HL-60/S4 treated with retinoic acid at 250 ng/mL for 4 days and 3 days (cell line): ENCODE data around the gene CHD3.

Source experiments
- in situ Hi-C: fragments of 300-500 bp; cut with MboI; formaldehyde crosslinking; loops from 2 replicates; pipeline ENCODE4 v1.7.0; 2022; ENCODE audit warnings: low sequenced_read_pairs

CHD3 gene

DNA sequence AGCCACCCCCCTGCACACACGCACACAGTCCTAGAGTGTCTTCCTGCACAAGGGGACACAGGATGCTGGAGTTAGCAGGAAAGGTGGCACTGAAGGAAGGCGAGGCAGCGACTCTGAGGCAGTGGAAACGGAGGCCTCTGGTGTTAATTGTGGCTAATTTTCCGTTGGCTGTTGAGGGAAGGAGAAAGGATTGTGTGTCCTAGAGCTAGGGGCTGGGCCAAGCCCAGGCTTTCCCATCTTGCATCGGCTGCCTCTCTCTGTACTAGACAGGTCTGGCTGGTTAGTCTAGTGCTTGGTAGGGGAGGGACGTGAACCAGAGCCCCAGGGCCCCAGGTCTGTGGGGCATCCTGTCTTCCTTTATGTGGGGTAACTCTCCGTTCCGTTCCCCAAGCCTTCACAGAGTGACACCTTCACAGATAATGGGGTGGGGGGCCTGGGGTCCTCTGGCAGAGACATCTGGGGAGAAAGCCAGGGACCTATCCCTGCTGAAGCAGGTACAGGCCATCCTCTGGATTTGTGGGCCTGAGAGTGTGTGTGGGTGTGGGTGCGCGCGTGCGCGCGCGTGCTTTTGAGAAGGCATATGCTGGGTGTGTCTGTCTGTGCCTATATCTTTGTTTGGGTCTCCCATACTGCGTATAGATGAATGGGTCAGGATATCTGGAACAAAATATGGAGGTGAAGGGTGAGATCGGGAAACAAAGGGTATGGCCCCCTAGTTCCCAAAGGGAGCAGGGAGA lies at the start of gene CHD3:
Gene CHD3, plus strand, starts transcription at position 606 of the 737 bp plus-strand sequence. CDS start 212 bp downstream, outside the sequence.
- in situ Hi-C loops = no loop called here

DNA sequence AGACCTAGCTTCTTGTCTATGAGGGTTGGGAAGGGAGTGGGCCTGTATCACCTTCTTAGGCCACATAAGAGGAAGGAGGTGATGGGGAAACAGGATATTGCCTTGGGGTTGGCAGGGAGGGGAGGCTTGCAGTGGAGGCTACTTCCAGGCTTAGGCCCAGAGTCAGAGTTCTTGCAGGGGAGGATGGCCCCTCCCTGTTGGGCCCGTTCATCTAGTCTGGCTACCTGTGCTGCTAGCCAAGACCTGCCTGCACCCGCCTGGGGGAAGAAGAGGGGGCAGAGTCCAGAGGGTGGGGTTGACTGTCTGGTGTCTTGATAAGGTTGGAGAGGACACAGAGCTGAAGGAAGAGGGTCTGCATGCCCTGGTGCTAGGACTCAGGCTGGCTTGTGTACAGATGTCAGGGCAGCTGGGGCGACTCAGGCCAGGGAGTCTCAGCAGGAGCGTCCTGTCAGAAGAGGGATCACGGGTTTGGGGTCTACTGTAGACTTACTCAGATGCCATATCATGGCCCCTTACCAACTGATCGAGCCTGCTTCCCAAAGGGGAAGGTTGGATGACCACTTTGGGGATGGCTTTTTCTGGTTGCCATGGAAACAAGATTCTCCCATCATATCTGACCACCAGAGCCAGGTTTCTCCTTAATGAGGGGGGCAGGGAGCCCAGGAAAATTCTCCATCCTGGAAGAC lies 49.3 kb upstream of the CHD3 start:
- in situ Hi-C loops = no loop called here

DNA sequence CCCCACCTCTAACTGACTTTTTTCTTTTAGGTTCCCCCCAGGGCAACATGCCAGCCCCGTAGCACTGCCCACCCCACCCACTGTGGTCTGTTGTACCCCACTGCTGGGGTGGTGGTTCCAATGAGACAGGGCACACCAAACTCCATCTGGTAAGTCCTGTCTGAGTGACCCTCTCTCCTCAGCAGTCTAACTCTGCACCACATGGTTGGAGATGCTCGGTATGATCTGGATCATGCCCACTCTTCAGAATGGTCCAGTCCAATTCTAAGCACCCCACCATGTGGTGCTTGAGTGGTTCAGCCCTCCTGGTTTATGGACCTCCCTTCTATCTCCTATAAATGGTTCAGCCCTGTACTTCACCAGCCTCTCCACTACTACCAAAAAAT lies 48.7 kb upstream of the CHD3 start:
- in situ Hi-C loops = no loop called here

DNA sequence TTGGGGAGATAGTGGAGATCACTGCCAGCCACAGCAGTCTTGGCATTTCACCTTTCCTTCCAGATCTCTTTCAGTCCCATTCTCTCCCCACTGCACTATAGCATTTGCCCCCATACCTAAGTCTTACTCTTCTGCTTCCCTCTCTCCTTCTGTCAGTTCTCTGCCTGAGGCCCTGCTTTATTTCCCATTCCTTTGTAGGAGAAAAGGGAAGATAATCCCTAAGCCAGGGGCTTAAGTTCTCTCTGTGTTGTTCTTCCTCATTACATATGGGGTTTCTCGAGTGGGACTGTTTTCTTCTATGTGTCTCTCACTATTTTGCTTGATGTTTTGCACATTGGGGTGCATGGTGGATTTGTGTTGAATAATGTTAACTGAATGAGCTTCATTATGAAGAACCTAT lies 48.1 kb upstream of the CHD3 start:
- in situ Hi-C loops = no loop called here

DNA sequence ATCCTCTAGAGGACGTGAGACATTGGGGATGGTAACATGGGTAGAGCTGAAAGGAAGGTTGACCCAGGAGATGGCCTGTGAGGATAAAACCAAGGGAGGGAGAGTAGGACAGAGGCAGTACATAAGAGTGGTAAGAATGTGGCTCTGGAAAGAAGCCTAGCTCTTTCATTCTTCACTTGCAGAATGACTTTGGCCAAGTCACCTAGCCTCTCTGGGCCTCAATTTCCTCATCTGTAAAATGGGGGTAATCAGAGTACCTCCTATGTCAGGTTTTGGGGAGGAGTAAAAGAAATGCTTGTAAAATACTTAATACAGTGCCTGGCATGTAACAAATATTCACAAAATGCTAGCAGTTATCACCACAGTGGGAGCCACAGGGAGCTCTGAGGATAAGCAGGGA lies 47.7 kb upstream of the CHD3 start:
- in situ Hi-C loops = no loop called here

DNA sequence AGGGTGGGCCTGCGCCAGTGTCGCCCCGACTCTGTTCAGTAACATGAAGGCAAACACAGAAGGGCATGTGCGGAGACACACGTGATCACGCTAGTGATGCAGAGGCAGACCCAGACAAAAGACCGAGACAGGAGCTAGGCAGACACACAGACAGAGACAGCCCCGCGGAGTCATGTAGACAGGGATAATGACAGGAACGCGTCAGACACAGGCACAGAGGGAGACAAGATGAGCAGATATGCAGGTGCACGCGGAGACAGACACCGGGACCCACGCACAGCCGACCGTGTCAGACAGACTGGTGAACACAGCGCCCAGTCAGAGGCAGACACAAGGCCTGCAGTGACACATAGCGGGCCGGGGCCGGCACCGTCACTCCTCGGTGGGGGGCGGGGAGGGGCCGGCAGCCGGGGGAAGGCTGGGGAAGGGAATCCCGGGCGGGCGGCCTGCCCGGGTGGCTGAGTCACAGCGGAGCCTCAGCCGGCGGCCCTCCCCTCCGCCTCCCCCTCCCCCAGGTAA lies 47.1 kb upstream of the CHD3 start:
- in situ Hi-C loops = no loop called here

DNA sequence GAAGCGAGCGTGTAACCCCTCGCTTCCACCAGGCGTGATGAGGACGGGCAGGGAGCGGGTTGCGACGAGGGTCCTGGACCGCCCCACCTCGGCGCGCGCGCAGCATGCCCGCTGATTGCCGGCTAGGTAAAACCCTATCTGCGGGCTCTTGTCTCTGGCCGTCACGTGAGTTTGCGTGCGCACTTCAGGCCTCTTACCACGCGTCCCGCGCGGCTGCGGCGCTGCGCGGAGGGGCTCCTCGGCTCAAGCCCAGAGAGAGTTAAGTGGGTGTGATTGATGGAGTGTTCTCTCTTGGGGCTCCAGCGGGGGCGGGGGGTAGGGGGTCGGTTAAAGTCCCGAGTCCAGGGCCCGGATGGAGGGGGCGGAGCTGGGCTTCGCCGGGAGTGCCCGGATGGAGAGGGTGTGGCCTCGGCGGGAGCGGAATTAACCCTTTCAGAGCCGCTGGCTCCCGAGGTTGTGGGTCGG lies 46.6 kb upstream of the CHD3 start:
- in situ Hi-C loops = no loop called here

DNA sequence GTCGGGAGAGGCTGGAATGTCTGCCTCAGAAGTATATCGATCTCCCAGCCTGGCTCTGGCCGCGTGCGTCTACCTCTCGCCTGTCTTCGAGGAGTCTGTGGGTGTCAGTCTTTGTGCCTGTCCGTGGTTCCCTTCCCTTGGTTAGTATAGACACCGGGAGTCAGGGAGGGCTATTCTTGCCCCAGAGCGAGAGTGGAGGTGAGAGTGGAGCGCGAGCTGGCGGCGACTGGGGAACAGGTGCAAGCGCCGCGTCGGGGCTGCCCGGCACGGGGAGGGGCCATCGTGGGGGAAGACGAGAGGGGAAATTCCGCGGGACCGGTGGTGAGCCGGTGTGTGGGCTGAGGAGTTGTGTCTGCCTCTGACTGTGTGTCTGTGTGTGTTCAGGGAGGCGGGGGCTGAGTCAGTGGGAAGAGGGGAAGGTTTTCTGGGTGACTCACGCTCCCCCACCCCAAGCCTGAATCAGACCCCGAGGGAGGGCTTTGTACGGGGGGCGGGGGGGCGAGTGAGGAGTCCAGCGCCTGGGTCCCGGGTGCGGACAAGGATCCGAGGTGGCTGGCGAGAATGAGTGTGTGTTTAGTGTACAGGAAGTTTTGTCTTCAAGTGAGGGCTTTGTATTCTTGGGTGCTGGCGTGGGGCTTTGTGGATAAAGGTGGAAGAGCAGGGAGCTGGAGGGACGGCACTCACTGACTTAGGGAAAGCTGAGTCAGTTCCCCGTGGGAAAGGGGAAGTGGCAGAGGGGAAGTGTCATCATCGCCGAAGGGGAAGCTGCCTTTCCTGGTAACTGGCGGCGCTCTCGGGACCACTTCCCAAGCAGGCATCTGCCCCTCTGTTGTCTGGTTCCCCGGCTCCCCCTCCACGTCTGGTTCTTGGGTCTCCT lies 46.0 kb upstream of the CHD3 start:
- in situ Hi-C loops = no loop called here

DNA sequence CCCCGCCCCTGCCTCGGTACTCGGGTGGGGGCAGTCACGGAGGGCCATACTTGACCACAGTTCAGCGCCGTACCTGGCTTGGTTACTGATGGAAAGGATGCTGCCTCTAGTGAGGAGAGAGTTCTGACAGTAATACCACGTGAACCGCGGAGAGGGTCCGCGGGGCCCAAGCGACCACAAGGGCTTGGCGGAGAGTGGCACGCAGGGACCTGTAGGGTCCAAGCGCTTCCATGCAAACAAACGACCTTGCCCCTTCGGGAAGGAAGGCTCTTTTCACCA lies 45.4 kb upstream of the CHD3 start:
- in situ Hi-C loops = no loop called here

DNA sequence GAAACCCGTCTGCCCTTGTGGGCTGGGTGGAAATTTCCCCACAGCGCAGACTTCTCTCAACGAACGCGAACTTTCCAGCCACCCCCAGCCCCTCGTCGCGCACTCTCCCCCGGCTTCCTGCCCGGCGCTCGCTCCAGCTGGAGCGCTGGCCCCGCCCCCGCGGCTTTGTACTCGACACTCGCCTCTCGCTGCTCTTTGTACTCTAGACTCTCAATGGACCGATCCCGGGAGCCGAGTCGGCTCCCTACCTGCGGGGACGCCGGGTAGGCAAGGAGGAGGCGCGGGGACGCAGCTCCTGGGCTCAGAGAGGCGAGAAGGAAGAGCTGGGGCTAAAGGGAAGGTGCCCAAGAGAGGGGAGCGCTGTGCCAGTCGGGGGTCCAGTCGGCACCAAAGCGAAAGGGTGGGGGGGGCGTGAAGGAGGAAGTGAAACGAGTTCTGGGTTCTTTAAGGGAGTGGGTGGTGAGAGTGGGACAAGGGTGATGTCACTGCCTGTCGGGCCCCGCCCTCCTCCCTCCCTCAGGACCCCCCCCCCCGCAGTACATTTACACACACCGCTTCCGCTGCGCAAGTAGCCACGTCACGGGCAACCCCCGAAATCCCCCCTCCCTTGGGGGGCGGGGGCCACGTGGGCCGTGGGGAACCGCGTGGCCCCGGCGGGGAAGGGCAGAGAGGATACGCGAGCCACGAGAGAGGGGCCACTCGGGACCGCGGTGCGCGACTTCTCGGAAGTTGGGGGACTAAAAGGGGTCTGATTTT lies 44.9 kb upstream of the CHD3 start:
- in situ Hi-C loops = no loop called here

DNA sequence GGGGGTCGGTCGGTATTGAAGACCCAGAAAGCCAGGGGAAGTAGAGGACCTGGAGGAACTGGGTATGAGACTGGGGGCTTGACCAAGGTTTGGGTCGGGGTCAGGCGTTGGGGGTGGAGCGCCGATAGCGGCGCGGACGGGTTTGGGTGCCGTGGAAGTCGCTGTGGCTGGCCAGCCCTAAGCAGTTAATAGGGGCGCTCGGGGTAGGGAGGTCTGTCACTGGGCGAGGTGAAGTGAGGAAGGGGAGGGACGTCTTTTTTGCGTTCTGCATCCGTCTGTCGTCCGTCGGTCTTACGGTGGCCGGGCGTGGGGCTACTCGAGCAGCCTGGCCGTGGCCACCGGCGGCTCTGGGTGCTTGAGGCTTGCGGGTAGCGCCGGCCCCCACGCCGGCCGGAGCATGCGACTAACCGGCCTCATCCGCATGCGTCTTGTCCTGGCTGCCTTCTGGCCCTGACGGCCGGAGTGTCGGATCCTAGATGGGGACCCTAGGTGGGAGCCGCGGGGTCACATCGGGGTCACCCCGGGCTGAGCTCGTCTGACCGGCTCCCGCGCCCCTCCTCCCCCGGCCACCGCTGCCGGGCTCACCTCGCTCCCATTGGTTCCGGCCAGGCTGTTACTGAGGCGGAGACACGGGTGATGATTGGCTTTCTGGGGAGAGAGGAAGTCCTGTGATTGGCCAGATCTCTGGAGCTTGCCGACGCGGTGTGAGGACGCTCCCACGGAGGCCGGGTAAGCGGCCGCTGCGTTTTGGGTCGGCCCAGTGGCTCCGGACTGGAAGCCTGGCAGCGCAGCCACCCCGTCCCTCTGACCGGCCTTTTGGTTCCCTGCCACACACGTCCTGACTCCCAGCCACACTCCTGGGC lies 44.1 kb upstream of the CHD3 start:
- in situ Hi-C loops = no loop called here

DNA sequence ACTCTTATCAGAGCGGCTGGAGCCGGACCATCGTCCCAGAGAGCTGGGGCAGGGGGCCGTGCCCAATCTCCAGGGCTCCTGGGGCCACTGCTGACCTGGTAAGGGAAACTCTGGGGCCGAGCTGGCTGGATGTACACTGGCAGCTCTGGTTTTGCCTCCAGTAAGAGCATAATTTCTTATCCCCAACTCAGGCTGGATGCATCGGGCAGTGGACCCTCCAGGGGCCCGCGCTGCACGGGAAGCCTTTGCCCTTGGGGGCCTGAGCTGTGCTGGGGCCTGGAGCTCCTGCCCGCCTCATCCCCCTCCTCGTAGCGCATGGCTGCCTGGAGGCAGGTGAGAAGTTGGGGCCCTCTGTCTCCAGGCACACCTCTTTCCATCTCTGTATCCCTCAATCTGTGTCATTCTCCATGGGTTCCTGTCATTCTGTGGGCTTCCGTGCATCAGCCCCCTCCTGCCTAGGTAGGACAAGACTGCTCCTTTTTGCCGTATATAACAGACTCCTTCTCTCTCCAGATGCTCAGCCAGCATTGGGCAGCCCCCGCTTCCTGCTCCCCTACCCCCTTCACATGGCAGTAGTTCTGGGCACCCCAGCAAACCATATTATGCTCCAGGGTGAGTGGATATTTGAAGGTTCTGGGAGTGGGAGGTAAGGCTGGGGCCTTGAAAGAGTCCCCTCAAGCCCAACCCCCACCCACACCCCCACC lies 43.1 kb upstream of the CHD3 start:
- in situ Hi-C loops = no loop called here

DNA sequence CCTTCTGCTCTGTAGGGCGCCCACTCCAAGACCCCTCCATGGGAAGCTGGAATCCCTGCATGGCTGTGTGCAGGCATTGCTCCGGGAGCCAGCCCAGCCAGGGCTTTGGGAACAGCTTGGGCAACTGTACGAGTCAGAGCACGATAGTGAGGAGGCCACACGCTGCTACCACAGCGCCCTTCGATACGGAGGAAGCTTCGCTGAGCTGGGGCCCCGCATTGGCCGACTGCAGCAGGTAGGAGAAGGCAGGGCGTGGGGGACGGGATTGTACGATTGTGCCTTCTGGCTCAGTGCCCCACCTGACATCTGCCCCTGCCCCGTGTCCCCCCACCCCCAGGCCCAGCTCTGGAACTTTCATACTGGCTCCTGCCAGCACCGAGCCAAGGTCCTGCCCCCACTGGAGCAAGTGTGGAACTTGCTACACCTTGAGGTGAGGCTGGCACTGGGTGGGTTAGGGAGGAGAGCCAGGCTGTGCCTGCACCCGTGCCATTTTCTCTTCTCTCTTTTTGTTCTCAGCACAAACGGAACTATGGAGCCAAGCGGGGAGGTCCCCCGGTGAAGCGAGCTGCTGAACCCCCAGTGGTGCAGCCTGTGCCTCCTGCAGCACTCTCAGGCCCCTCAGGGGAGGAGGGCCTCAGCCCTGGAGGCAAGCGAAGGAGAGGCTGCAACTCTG lies 42.4 kb upstream of the CHD3 start:
- in situ Hi-C loops = no loop called here

DNA sequence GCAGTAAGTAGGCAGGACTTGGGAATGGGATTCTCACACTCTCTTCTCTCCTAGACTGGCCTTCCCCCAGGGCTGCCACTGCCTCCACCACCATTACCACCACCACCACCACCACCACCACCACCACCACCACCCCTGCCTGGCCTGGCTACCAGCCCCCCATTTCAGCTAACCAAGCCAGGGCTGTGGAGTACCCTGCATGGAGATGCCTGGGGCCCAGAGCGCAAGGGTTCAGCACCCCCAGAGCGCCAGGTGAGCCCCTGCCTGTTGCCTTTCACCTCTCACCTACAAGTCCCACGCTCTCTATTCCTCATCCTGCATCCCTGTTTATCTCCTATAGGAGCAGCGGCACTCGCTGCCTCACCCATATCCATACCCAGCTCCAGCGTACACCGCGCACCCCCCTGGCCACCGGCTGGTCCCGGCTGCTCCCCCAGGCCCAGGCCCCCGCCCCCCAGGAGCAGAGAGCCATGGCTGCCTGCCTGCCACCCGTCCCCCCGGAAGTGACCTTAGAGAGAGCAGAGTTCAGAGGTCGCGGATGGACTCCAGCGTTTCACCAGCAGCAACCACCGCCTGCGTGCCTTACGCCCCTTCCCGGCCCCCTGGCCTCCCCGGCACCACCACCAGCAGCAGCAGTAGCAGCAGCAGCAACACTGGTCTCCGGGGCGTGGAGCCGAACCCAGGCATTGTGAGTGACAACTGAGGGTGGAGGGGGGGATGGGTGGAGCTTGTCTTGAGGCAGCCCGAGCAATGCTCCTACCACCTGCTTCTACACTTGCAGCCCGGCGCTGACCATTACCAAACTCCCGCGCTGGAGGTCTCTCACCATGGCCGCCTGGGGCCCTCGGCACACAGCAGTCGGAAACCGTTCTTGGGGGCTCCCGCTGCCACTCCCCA lies 41.6 kb upstream of the CHD3 start:
- in situ Hi-C loops = no loop called here

DNA sequence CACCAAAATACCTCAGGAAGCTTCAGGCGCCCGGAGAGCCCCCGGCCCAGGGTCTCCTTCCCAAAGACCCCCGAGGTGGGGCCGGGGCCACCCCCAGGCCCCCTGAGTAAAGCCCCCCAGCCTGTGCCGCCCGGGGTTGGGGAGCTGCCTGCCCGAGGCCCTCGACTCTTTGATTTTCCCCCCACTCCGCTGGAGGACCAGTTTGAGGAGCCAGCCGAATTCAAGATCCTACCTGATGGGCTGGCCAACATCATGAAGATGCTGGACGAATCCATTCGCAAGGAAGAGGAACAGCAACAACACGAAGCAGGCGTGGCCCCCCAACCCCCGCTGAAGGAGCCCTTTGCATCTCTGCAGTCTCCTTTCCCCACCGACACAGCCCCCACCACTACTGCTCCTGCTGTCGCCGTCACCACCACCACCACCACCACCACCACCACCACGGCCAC lies 40.4 kb upstream of the CHD3 start:
- in situ Hi-C loops = no loop called here

DNA sequence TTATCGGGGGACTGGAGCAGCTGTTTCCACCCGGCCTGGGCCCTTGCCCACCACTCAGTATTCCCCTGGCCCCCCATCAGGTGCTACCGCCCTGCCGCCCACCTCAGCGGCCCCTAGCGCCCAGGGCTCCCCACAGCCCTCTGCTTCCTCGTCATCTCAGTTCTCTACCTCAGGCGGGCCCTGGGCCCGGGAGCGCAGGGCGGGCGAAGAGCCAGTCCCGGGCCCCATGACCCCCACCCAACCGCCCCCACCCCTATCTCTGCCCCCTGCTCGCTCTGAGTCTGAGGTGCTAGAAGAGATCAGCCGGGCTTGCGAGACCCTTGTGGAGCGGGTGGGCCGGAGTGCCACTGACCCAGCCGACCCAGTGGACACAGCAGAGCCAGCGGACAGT lies 39.9 kb upstream of the CHD3 start:
- in situ Hi-C loops = no loop called here

DNA sequence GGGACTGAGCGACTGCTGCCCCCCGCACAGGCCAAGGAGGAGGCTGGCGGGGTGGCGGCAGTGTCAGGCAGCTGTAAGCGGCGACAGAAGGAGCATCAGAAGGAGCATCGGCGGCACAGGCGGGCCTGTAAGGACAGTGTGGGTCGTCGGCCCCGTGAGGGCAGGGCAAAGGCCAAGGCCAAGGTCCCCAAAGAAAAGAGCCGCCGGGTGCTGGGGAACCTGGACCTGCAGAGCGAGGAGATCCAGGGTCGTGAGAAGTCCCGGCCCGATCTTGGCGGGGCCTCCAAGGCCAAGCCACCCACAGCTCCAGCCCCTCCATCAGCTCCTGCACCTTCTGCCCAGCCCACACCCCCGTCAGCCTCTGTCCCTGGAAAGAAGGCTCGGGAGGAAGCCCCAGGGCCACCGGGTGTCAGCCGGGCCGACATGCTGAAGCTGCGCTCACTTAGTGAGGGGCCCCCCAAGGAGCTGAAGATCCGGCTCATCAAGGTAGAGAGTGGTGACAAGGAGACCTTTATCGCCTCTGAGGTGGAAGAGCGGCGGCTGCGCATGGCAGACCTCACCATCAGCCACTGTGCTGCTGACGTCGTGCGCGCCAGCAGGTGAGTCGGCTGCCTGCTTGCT lies 39.3 kb upstream of the CHD3 start:
- in situ Hi-C loops = no loop called here
